Uterus (tissue), 4 donors: ENCODE results near the gene NUDT13. TPM values are rescaled to one million over a fixed set of nuclear protein-coding genes. Genes with fewer than 3 reads are reported as not detected.
A peak's percentile ranks its signal among the peaks of the same experiment; 100 is the strongest.

ENCODE experiments used
- DNase-seq, 2 donors: peaks; one replicate each; pipeline ENCODE4 v3.0.0-alpha.2; 2019 to 2020
- H3K27ac ChIP-seq, 2 donors: fragments of 200-600 bp; sonication (generic); 1 replicate in 1 of 2; 2 replicates in 1 of 2; pipeline ENCODE4 v1.5.1; 2016 to 2018
- H3K27me3 ChIP-seq, 2 donors: fragments of 200-600 bp; sonication (generic); one replicate each; pipeline ENCODE4 v1.5.1; 2018 to 2019; ENCODE audit warnings: control low read depth in 1 of 2
- H3K36me3 ChIP-seq, 2 donors: fragments of 200-600 bp; sonication (generic); one replicate each; pipeline ENCODE4 v1.5.1; 2019; ENCODE audit warnings: control low read depth in 1 of 2
- H3K4me1 ChIP-seq, 2 donors: fragments of 200-600 bp; sonication (generic); one replicate each; pipeline ENCODE4 v1.5.1; 2018 to 2019; ENCODE audit warnings: control low read depth in 1 of 2
- H3K4me3 ChIP-seq, 2 donors: fragments of 200-600 bp; sonication (generic); 1 replicate in 1 of 2; 2 replicates in 1 of 2; pipeline ENCODE4 v1.5.1; 2018 to 2019; ENCODE audit warnings: mild to moderate bottlenecking in 1 of 2
- H3K9me3 ChIP-seq, 2 donors: fragments of 200-600 bp; sonication (generic); one replicate each; pipeline ENCODE4 v1.5.1; 2019; ENCODE audit warnings: control low read depth in 1 of 2
- POLR2A ChIP-seq, 2 donors: fragments of 450-650 bp; IDR thresholded peaks; one replicate each; pipeline ENCODE4 v1.6.1; 2016; ENCODE audit warnings: antibody characterized with exemption in 2 of 2, mild to moderate bottlenecking in 1 of 2, moderate library complexity in 1 of 2
- intact Hi-C: fragments of 100-400 bp; cut with DNase I; formaldehyde crosslinking; loops from one replicate; pipeline ENCODE4 v1.15.1; 2023; ENCODE audit warnings: low total_unique reads
- total RNA-seq, 4 donors: library from RNA; depleted of rRNA in 3 of 4; stranded (reverse); fragments of >200 nt in 3 of 4; gene quantifications; one replicate each; pipeline versions ENCODE4 v1.1.0 to v1.2.4, GENCODE V29; 2014 to 2023
- TF ChIP-seq, protein P1 (sequence below), 4 experiments: fragments of 200-600 bp in 2 of 4; fragments of 450-650 bp in 2 of 4; sonication (generic) in 2 of 4; IDR thresholded peaks; one replicate each; pipeline ENCODE4 v1.5.1; 2016 to 2019; ENCODE audit warnings: antibody characterized with exemption in 4 of 4, mild to moderate bottlenecking in 2 of 4, moderate library complexity in 1 of 4
- donor health status: DM: yes; HTN: yes; CAD: no.

Gene NUDT13
- total RNA-seq, 4 donors from 2014 or later = 0.51 to 1.8 (median 1.1) TPM; not detected in 1

DNA sequence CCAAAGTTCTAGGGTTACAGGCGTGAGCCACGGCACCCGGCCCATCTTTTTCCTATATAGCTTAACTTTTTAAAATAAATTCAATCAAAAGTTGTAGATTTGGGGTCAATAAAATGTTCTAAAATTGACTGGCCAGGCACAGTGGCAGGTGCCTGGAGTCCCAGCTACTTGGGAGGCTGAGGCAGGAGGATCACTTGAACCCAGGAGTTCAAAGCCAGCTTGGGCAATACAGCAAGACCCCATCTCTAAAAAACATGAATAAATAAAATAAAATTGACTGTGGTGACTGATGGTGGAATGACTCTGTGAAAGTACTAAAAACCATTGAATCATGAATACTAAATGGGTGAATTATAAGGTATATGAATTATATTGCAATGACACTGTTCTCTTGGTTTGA, 34.4 kb upstream of the NUDT13 start:
- H3K9me3 ChIP-seq = no peaks in the 10 kb centered on the region
- no peak overlapping the region for H3K4me3 ChIP-seq
- H3K27me3 ChIP-seq = no peaks in the 10 kb centered on the region
- H3K36me3 ChIP-seq = no peaks in the 10 kb centered on the region
- intact Hi-C loops = no loop called here
- peaks cover 0 to 4% of the 10 kb centered on the region in 2 donors for H3K4me1 ChIP-seq
- H3K27ac ChIP-seq = peak overlapping the region; percentile 74 to 97
- no peak for DNase-seq
- TF ChIP-seq, protein P1, sequence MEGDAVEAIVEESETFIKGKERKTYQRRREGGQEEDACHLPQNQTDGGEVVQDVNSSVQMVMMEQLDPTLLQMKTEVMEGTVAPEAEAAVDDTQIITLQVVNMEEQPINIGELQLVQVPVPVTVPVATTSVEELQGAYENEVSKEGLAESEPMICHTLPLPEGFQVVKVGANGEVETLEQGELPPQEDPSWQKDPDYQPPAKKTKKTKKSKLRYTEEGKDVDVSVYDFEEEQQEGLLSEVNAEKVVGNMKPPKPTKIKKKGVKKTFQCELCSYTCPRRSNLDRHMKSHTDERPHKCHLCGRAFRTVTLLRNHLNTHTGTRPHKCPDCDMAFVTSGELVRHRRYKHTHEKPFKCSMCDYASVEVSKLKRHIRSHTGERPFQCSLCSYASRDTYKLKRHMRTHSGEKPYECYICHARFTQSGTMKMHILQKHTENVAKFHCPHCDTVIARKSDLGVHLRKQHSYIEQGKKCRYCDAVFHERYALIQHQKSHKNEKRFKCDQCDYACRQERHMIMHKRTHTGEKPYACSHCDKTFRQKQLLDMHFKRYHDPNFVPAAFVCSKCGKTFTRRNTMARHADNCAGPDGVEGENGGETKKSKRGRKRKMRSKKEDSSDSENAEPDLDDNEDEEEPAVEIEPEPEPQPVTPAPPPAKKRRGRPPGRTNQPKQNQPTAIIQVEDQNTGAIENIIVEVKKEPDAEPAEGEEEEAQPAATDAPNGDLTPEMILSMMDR (IDR thresholded peaks at IDR 0.05) = no peak
- TF ChIP-seq POLR2A (IDR thresholded peaks at IDR 0.05) = no peak

DNA sequence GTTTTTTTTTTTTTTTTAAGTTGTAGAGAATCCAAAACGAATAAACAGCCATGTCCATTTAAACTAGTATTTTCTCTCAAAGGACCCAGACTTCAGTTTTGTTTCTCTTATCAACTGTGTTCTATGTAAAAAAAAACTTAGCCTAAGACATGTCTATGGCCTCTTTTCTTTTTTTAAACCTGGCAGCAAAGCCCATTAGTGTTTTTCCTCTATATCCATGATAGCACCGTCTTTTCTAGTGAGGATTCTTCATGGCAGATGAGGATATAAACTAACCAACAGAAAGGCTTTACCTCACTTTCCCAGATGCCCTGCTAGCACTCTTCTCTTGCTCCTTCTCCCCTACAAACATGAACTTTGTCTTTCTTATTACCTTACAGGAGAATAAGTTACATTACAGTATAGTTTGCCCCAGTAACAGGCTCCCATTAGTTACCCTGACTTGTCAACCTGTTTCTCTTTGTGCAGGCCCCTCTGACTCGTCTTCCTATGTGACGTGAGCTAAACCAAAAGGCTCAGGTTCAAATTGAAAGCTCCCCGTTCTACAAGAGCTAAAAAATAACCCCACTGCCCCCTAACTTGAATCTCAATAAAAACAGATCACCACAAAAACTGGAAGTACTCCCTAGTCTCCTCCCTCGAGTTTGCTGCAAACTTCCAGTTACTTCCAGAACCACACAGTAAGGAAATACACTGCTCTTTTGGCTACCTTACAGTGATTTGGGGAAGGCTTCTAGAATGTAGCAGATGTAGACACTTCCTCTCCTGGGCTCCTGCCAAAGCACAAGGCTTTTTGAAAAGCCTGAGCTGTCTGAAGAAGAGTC, 33.7 kb upstream of the NUDT13 start:
- peak overlapping the region in 1 of 2 donors; percentile 4 for H3K4me3 ChIP-seq
- peak; percentile 70 to 77 for DNase-seq

DNA sequence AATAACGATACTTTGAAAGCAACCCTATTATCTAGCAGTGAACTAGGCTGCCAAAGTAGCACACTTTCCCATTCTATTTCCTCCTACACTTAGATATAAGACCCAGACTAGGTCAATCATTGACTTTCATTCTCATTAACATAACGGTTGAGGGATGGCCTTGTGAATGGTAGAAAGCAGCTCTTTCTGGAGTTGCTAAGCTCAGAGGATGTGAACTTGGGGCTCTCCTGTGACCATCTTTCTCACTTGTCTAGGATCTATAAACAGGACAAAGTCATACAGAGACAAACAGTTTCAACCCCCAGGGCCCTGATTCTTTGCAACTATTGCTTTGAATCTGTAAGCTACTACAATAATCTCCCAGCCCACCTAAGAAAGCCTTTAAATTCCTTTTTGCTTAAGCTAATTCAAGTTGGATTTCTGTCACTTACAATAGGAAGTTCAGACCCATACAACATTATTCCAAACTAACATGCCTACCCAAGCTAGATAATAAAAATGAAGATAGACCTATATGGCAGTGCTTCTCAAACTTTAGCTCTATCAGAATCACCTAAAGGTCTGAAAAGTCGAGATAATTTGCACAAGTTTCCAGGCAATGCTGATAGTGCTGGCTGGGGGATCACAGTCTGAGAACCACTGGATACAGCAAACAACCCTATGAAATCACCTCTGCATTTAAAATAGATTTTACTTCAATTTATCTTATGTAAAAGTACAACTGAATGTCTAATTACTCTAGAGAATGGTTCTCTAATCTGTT, 30.3 kb upstream of the NUDT13 start:
- H3K4me1 ChIP-seq = peaks cover 0 to 4% of the 10 kb centered on the region in 2 donors
- no peaks in the 10 kb centered on the region for H3K36me3 ChIP-seq
- H3K9me3 ChIP-seq = no peaks in the 10 kb centered on the region
- no peak for DNase-seq
- TF ChIP-seq, protein P1 (IDR thresholded peaks at IDR 0.05) = no peak
- no peak for TF ChIP-seq POLR2A (IDR thresholded peaks at IDR 0.05)
- no peak overlapping the region for H3K27ac ChIP-seq
- intact Hi-C loops = no loop called here
- H3K4me3 ChIP-seq = no peak overlapping the region
- no peaks in the 10 kb centered on the region for H3K27me3 ChIP-seq

More for the DNA sequence above, 33.7 kb upstream of the NUDT13 start:
- intact Hi-C loops = no loop called here
- H3K27ac ChIP-seq = peak overlapping the region; percentile 74 to 97
- no peaks in the 10 kb centered on the region for H3K36me3 ChIP-seq
- H3K4me1 ChIP-seq = peaks cover 0 to 4% of the 10 kb centered on the region in 2 donors
- TF ChIP-seq, protein P1 (IDR thresholded peaks at IDR 0.05) = no peak
- no peak for TF ChIP-seq POLR2A (IDR thresholded peaks at IDR 0.05)
- H3K9me3 ChIP-seq = no peaks in the 10 kb centered on the region
- H3K27me3 ChIP-seq = no peaks in the 10 kb centered on the region

DNA sequence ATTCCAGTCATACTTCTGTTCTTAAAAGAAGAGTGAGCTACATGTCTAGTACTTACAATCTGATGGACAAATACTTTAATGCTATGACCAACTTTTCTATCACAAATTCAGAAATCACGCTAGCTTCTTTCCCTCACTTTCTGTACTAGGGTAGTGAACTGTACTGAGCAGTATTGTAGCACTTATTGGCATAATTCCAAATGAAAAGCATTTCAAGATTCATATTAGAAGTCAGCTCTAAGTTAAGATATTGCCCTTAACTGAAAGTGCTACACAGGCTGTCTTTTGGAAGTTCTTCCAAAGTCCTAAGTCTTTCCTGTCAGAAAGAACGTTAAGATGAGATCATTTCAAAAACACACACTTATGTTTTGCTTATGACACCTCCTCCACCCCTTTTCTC, 27.0 kb upstream of the NUDT13 start:
- peak overlapping the region in 1 of 2 donors; percentile 52 for H3K27ac ChIP-seq
- TF ChIP-seq, protein P1 (IDR thresholded peaks at IDR 0.05) = no peak
- no peak for TF ChIP-seq POLR2A (IDR thresholded peaks at IDR 0.05)
- H3K9me3 ChIP-seq = no peaks in the 10 kb centered on the region
- no peaks in the 10 kb centered on the region for H3K27me3 ChIP-seq
- H3K36me3 ChIP-seq = no peaks in the 10 kb centered on the region
- no peak overlapping the region for H3K4me3 ChIP-seq
- intact Hi-C loops = no loop called here
- no peak for DNase-seq
- H3K4me1 ChIP-seq = no peaks in the 10 kb centered on the region

DNA sequence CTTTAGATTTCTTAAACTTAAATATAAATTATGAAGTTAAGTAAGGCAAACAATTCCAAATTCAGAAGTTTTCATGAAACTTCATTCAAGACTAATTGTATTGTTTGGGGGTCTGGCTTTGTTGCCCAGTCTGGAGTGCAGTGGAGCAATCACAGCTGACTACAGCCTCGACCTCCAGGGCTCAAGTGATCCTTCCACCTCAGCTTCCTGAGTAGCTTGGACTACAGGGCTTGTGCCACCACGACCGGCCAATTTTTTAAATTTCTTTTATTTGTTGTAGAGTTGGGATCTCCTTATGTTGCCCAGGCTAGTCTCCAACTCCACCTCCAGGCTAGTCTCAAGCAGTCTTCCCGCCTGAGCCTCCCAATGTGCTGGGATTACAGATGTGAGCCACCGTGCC, 26.0 kb upstream of the NUDT13 start:
- no peak for DNase-seq
- no peaks in the 10 kb centered on the region for H3K4me1 ChIP-seq
- no peaks in the 10 kb centered on the region for H3K36me3 ChIP-seq
- TF ChIP-seq, protein P1 (IDR thresholded peaks at IDR 0.05) = no peak
- TF ChIP-seq POLR2A (IDR thresholded peaks at IDR 0.05) = no peak
- no peak overlapping the region for H3K4me3 ChIP-seq
- intact Hi-C loops = no loop called here
- no peaks in the 10 kb centered on the region for H3K9me3 ChIP-seq
- no peaks in the 10 kb centered on the region for H3K27me3 ChIP-seq
- no peak overlapping the region for H3K27ac ChIP-seq
